Measurements from ENCODE around the gene ZNF503.

GRCh38 chr10:75358132-75358531 is 43.4 kb downstream of the ZNF503 start:
- no peak for TF ChIP-seq CTCF (conservative IDR thresholded peaks at IDR 0.05; ENCODE audit: low read depth, low read length)
- TF ChIP-seq EZH2 (IDR thresholded peaks at IDR 0.05; ENCODE audit: low read length, unreplicated experiment) = no peak

Data from PC-3 (cell line).